ENCODE results near the gene VILL. TPM values are rescaled to one million over a fixed set of nuclear protein-coding genes. Genes with fewer than 3 reads are reported as not detected.

Gene VILL
- total RNA-seq, 4 donors from 2014 or later = 112 to 214 (median 172) TPM

GRCh38 chr3:38039899-38040261, 49.3 kb downstream of the VILL start:
- TF ChIP-seq CTCF (IDR thresholded peaks at IDR 0.05) = peak in 3 of 5 experiments; percentile 22 to 43 (median 37)
- no peak for TF ChIP-seq EP300 (IDR thresholded peaks at IDR 0.05; ENCODE audit: low read depth)
- TF ChIP-seq POLR2A (IDR thresholded peaks at IDR 0.05) = no peak
- TF ChIP-seq POLR2AphosphoS5 (IDR thresholded peaks at IDR 0.05) = no peak
- intact Hi-C loops (cut with DNase I; ENCODE audit: low total_unique reads) (no loop called here), in situ Hi-C loops (cut with MboI; ENCODE audit: low pct_ligation_motif_present in 1 of 4, low pct_unique_long_range_greater_than_20kb in 1 of 4, low sequenced_read_pairs in 3 of 4) (no loop called here)
- Histone ChIP-seq H3K27ac (peak overlapping the region; percentile 58 to 79 (median 68)), H3K4me1 (peaks cover 8 to 26% (median 18%) of the 10 kb centered on the region in 4 donors), H3K9me3 (no peaks in the 10 kb centered on the region), H3K27me3 (no peaks in the 10 kb centered on the region), H3K36me3 (no peaks in the 10 kb centered on the region), H3K4me3 (peak overlapping the region; percentile 27 to 60 (median 43))
- 0 to 17% methylated on average over 2 to 11 of the region's 11 CpGs for WGBS, 2 donors (ENCODE audit: low coverage in 1 of 2)
- DNase-seq = peak; percentile 80

- intact Hi-C loops (cut with DNase I; ENCODE audit: low total_unique reads) = no loop called here
- Histone ChIP-seq H3K27me3 (no peaks in the 10 kb centered on the region), H3K27ac (peak overlapping the region; percentile 58 to 79 (median 68)), H3K9me3 (no peaks in the 10 kb centered on the region), H3K4me3 (peak overlapping the region in 1 of 4 donors; percentile 60), H3K4me1 (peaks cover 8 to 26% (median 18%) of the 10 kb centered on the region in 4 donors), H3K36me3 (no peaks in the 10 kb centered on the region)
- DNase-seq = peak; percentile 51
- TF ChIP-seq CTCF (IDR thresholded peaks at IDR 0.05) (no peak), POLR2A (IDR thresholded peaks at IDR 0.05) (no peak), EP300 (IDR thresholded peaks at IDR 0.05; ENCODE audit: low read depth) (no peak), POLR2AphosphoS5 (IDR thresholded peaks at IDR 0.05) (no peak)
- in situ Hi-C loops (cut with MboI; ENCODE audit: low pct_ligation_motif_present in 1 of 4, low pct_unique_long_range_greater_than_20kb in 1 of 4, low sequenced_read_pairs in 3 of 4) = no loop called here
- 76% methylated on average over 5 of the region's 5 CpGs; no CpG with 5 or more reads in 1 of the 2 donors for WGBS, 2 donors (ENCODE audit: low coverage in 1 of 2)
Observed at GRCh38 chr3:38040401-38040800, 49.8 kb downstream of the VILL start.

GRCh38 chr3:38043486-38043885, 52.9 kb downstream of the VILL start:
- H3K27me3 ChIP-seq = no peaks in the 10 kb centered on the region
- intact Hi-C loops (cut with DNase I; ENCODE audit: low total_unique reads) = no loop called here
- no peak overlapping the region for H3K4me3 ChIP-seq
- peaks cover 8 to 23% (median 18%) of the 10 kb centered on the region in 4 donors for H3K4me1 ChIP-seq
- H3K9me3 ChIP-seq = no peaks in the 10 kb centered on the region
- DNase-seq = no peak
- WGBS, 2 donors (ENCODE audit: low coverage in 1 of 2) = 62 to 69% methylated on average over 4 of the region's 4 CpGs
- H3K27ac ChIP-seq = no peak overlapping the region
- TF ChIP-seq POLR2A (IDR thresholded peaks at IDR 0.05) (no peak), CTCF (IDR thresholded peaks at IDR 0.05) (no peak), POLR2AphosphoS5 (IDR thresholded peaks at IDR 0.05) (no peak), EP300 (IDR thresholded peaks at IDR 0.05; ENCODE audit: low read depth) (no peak)
- H3K36me3 ChIP-seq = no peaks in the 10 kb centered on the region
- in situ Hi-C loops (cut with MboI; ENCODE audit: low pct_ligation_motif_present in 1 of 4, low pct_unique_long_range_greater_than_20kb in 1 of 4, low sequenced_read_pairs in 3 of 4) = no loop called here

- no peak overlapping the region for H3K4me3 ChIP-seq
- no peaks in the 10 kb centered on the region for H3K36me3 ChIP-seq
- TF ChIP-seq POLR2AphosphoS5 (IDR thresholded peaks at IDR 0.05) = no peak
- no peak for TF ChIP-seq CTCF (IDR thresholded peaks at IDR 0.05)
- no peak for TF ChIP-seq POLR2A (IDR thresholded peaks at IDR 0.05)
- TF ChIP-seq EP300 (IDR thresholded peaks at IDR 0.05; ENCODE audit: low read depth) = no peak
- no peak overlapping the region for H3K27ac ChIP-seq
- WGBS, 2 donors (ENCODE audit: low coverage in 1 of 2) = 71 to 100% methylated on average over 2 to 4 of the region's 4 CpGs
- DNase-seq = no peak
- H3K4me1 ChIP-seq = peaks cover 0 to 3% (median 0%) of the 10 kb centered on the region in 4 donors
- no peaks in the 10 kb centered on the region for H3K27me3 ChIP-seq
- intact Hi-C loops (cut with DNase I; ENCODE audit: low total_unique reads) = no loop called here
- in situ Hi-C loops (cut with MboI; ENCODE audit: low pct_ligation_motif_present in 1 of 4, low pct_unique_long_range_greater_than_20kb in 1 of 4, low sequenced_read_pairs in 3 of 4) = no loop called here
- no peaks in the 10 kb centered on the region for H3K9me3 ChIP-seq
Observed at GRCh38 chr3:38046027-38046426, 55.4 kb downstream of the VILL start.
